Measurements from ENCODE around the gene FECH.

FECH gene

GRCh38 chr18:57527556-57528229 is 58.8 kb downstream of the FECH start:
- TF ChIP-seq GATA2 (IDR thresholded peaks at IDR 0.05; ENCODE audit: low read depth, low read length) (peak; percentile 55; the same call in 1 of the 2 replicates), GATA3 (IDR thresholded peaks at IDR 0.05; ENCODE audit: low read depth, low read length) (no peak)

DNA sequence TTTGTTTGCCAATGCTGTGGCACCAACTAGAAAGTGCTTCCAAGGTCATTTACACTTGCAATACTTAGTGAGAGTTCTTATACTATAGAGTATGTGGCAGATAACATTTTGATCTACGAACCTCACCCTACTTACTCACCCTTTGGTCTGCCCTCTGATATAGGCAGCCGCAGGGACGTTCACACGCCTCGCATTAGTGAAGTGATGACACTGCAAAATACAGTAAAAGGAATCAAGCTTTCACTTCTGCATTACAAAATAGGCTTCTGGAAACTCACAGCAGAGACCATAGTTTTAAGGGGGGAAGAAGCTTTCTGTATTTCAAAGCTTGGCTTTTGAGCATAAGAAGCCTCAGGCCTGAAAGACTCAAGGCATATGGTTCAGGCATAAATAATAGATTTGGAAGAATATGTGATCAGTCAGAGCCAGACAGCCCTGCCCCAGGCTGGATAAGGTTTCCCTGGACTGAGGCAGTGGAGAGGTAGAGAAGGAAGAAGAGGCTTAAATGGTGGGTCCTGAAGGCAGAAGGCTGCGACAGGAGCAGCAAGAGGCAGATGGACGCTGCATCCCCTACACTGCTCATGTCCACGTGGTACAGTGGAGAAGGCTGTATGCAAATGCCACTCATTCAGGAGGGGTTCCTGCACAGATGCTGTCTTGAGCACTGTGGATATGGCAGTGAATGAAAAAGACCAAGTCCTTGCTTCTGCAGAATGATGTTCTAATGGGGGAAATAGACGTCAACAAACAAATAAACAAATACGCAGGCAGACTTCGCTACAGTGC is 63.1 kb downstream of the FECH start:
- TF ChIP-seq GATA2 (IDR thresholded peaks at IDR 0.05; ENCODE audit: low read depth, low read length) (no peak), GATA3 (IDR thresholded peaks at IDR 0.05; ENCODE audit: low read depth, low read length) (no peak)

GRCh38 chr18:57519668-57520424 is 66.7 kb downstream of the FECH start:
- TF ChIP-seq GATA2 (IDR thresholded peaks at IDR 0.05; ENCODE audit: low read depth, low read length) (no peak), GATA3 (IDR thresholded peaks at IDR 0.05; ENCODE audit: low read depth, low read length) (no peak)

DNA sequence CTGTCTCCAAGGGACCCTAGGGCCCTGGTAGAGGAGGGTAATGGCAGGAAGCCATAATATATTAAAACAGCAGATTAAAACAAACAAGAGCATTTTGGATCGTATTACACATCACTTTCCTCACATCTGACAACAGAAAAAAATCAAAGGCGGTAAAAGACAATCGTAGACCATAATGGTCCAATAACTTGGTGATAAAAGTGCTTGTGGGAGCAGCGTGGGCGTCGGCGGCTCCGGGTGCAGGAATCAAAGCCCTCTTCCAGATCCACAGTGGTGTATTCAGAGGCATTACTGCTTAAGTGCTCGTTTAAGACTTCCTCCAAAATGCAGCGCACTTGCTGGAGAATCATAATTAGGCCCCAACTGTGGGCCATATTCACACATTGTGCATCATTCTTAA is 68.0 kb downstream of the FECH start:
- TF ChIP-seq GATA2 (IDR thresholded peaks at IDR 0.05; ENCODE audit: low read depth, low read length) (no peak), GATA3 (IDR thresholded peaks at IDR 0.05; ENCODE audit: low read depth, low read length) (no peak)

- TF ChIP-seq GATA2 (IDR thresholded peaks at IDR 0.05; ENCODE audit: low read depth, low read length) (no peak), GATA3 (IDR thresholded peaks at IDR 0.05; ENCODE audit: low read depth, low read length) (no peak)
Measured at GRCh38 chr18:57516056-57516455, 70.4 kb downstream of the FECH start.

- no peak for TF ChIP-seq GATA2 (IDR thresholded peaks at IDR 0.05; ENCODE audit: low read depth, low read length)
Measured at GRCh38 chr18:57505231-57505630, 81.3 kb downstream of the FECH start.

GRCh38 chr18:57502624-57503023 is 83.9 kb downstream of the FECH start:
- TF ChIP-seq GATA2 (IDR thresholded peaks at IDR 0.05; ENCODE audit: low read depth, low read length), result no peak
- TF ChIP-seq GATA3 (IDR thresholded peaks at IDR 0.05; ENCODE audit: low read depth, low read length), result no peak

DNA sequence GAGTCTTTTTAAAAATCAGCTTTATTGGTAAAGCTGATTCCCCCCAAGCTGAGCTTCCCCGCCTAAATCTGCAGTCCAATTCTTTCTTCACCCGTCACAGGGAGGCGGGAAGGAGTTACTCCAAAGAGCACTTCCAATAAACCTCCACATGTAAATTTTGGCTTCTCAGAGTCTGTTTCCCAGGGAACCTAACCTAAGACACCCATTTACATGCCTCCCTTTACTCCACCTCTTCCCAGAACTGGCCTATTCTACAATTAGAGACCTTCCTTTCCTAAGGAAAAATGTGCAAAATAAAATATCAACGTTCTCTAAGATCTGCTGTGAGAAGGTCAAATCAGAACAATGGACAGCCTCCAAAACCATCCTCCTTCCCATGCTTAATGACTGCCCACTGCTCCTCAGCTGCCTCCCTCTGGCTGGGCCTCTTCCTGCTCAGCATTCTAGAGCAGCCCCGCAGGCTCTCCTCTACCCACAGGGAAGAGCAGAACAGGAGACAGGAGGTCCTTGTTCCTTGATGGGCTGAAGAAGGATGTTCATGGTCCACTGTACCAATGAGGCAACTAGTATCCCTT is 87.7 kb downstream of the FECH start:
- TF ChIP-seq GATA3 (IDR thresholded peaks at IDR 0.05; ENCODE audit: low read depth, low read length) (no peak), GATA2 (IDR thresholded peaks at IDR 0.05; ENCODE audit: low read depth, low read length) (no peak)
